Chondrocyte (in vitro differentiated cells): ENCODE measurements around the gene SORT1. TPM values are rescaled to one million over a fixed set of nuclear protein-coding genes. Genes with fewer than 3 reads are reported as not detected.
"Not testable (repeated sequence)": the region's sequence is repeated elsewhere in the genome, so short reads cannot be mapped to it uniquely, and the experiment has no call there.

Experiments
- DNase-seq: peaks from one replicate; pipeline ENCODE4 v3.0.0; 2021; ENCODE audit warnings: mixed read lengths, low spot score
- H3K27ac Mint-ChIP-seq: one replicate; pipeline ENCODE4 v1.8.0; 2021; ENCODE audit warnings: mild to moderate bottlenecking, moderate library complexity, mixed read lengths; ENCODE audit not compliant: unreplicated experiment
- H3K27me3 Mint-ChIP-seq: 2 replicates; pipeline ENCODE4 v1.8.0; 2021; ENCODE audit warnings: low read depth, mixed read lengths
- H3K36me3 Mint-ChIP-seq: 2 replicates; pipeline ENCODE4 v1.8.0; 2021; ENCODE audit warnings: low read depth, mixed read lengths
- H3K4me1 Mint-ChIP-seq: 2 replicates; pipeline ENCODE4 v1.8.0; 2021; ENCODE audit warnings: low read depth, mild to moderate bottlenecking, mixed read lengths
- H3K4me3 Mint-ChIP-seq: one replicate; pipeline ENCODE4 v1.8.0; 2021; ENCODE audit warnings: mild to moderate bottlenecking, moderate library complexity, mixed read lengths; ENCODE audit not compliant: unreplicated experiment
- H3K9me3 Mint-ChIP-seq: 2 replicates; pipeline ENCODE4 v1.8.0; 2021; ENCODE audit warnings: low read depth, mixed read lengths
- CTCF ChIP-seq: fragments of 200-600 bp; sonication (generic); IDR thresholded peaks from 2 replicates; pipeline ENCODE4 v1.5.0; 2021; ENCODE audit warnings: antibody characterized with exemption, mild to moderate bottlenecking, moderate library complexity
- total RNA-seq: library from RNA; stranded (reverse); gene quantifications from 3 replicates; pipeline ENCODE4 v1.2.1, GENCODE V29; 2021

Gene SORT1
- total RNA-seq, 1 donor from 2014 or later = 107 TPM

- Mint-ChIP-seq H3K27ac (peak overlapping the region; percentile 92), H3K36me3 (no peaks in the 10 kb centered on the region), H3K27me3 (no peaks in the 10 kb centered on the region), H3K9me3 (no peaks in the 10 kb centered on the region), H3K4me1 (peaks cover 73% of the 10 kb centered on the region), H3K4me3 (peak overlapping the region; percentile 92)
- no peak for DNase-seq
- TF ChIP-seq CTCF = no peak
These were observed 1.2 kb downstream of the SORT1 start for GRCh38 chr1:109396513-109396839.

GRCh38 chr1:109395602-109396512 is 1.9 kb downstream of the SORT1 start:
- Mint-ChIP-seq H3K27ac (peak overlapping the region; percentile 92), H3K4me1 (peaks cover 79% of the 10 kb centered on the region), H3K27me3 (no peaks in the 10 kb centered on the region), H3K36me3 (no peaks in the 10 kb centered on the region), H3K4me3 (peak overlapping the region; percentile 92), H3K9me3 (no peaks in the 10 kb centered on the region)
- DNase-seq = no peak
- no peak for TF ChIP-seq CTCF

DNA sequence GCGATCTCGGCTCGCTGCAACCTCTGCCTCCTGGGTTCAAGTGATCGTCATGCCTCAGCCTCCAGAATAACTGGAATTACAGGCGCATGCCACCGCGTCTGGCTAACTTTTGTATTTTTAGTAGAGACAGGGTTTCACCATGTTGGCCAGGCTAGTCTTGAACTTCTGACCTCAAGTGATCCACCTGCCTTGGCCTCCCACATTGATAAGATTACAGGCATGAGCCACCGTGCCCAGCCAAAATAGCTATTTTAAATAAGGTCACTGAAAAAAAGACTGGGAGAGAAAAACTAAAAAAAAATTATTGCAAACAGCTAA is 2.5 kb downstream of the SORT1 start:
- H3K36me3 Mint-ChIP-seq, H3K27me3 Mint-ChIP-seq, H3K9me3 Mint-ChIP-seq, DNase-seq: not testable (repeated sequence)
- Mint-ChIP-seq H3K27ac (peak overlapping the region; percentile 92), H3K4me3 (peak overlapping the region; percentile 92), H3K4me1 (peaks cover 86% of the 10 kb centered on the region)

- Mint-ChIP-seq H3K27ac (peak overlapping the region; percentile 92), H3K9me3 (no peaks in the 10 kb centered on the region), H3K36me3 (no peaks in the 10 kb centered on the region), H3K4me1 (peaks cover 91% of the 10 kb centered on the region), H3K4me3 (peak overlapping the region; percentile 17), H3K27me3 (no peaks in the 10 kb centered on the region)
- DNase-seq = no peak
- TF ChIP-seq CTCF = no peak
These were observed 3.0 kb downstream of the SORT1 start for GRCh38 chr1:109394591-109395281.

DNA sequence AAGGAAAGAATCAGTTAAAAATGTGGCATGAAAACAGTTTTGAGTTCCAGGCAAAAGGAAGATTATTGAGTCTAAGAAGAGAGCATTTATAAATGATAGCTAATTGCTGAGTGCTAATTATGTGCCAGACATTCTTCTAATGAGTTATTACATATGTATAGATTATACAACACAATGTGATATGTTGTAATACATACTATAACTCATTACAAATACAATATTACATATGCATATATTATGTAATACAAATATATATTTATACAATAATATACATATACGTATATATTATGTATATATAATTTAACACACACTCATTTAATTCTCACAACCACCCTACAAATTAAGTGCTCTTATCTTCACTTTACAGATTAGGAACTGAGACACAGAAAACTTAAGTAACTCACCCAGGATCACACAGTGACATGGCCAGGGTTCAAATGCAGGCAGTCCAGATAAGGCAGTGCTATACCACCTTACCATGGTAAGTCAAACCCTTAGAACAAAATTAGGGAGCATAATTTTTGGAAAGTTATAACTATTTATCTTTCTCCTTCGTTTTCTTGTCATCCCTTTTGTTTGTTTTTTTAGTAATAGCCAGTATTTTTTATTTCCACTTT is 4.0 kb downstream of the SORT1 start:
- H3K9me3 Mint-ChIP-seq = no peaks in the 10 kb centered on the region
- peak overlapping the region; percentile 63 for H3K4me3 Mint-ChIP-seq
- H3K4me1 Mint-ChIP-seq = peaks cover 93% of the 10 kb centered on the region
- no peaks in the 10 kb centered on the region for H3K27me3 Mint-ChIP-seq
- TF ChIP-seq CTCF = no peak
- peak overlapping the region; percentile 96 for H3K27ac Mint-ChIP-seq
- H3K36me3 Mint-ChIP-seq = no peaks in the 10 kb centered on the region
- DNase-seq = no peak
